Measurements from ENCODE around the gene KIAA1755. TPM values are rescaled to one million over a fixed set of nuclear protein-coding genes. Genes with fewer than 3 reads are reported as not detected.

Gene KIAA1755
- total RNA-seq, 1 experiment from 2014 or later: 0.17 TPM

DNA sequence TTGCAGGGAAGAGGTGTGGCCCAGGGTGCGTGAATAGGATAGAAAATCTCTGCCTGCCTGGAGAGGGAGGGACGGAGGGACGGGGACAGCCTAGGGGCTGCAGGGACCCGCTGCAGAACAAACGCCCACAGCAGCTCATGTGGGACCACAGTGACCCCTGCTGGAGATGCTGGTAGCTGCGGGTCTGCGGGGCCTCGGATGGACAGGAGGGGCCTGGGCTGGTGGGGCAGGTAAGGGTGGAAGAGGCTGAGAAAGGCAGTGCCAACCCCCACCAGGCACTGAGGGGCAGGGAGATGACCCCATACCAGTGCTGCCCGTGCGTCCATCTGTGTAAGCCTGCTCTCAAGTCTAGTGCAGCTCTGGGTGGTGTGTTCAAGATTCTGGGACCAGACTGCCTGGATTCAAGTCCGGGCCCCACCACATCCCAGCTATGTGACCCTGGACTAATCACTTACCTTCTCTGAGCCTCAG, 39.4 kb downstream of the KIAA1755 start:
- H3K27ac ChIP-seq (ENCODE audit: insufficient read length, low read depth, low read length): no peak overlapping the region
- H3K79me1 ChIP-seq (ENCODE audit: insufficient read depth, low read depth, low read length, poor library complexity, severe bottlenecking): no peaks in the 10 kb centered on the region
- no peaks in the 10 kb centered on the region for H3K23me2 ChIP-seq (ENCODE audit: insufficient read length, low read depth, low read length, poor library complexity, severe bottlenecking)
- H2AK5ac ChIP-seq (ENCODE audit: insufficient read length, low read length): no peak overlapping the region
- Mint-ChIP-seq H3K9me3 (no peaks in the 10 kb centered on the region; a peak in 1 of 5 replicates), H3K27me3 (ENCODE audit: low read depth) (peaks cover 11% of the 10 kb centered on the region), H3K4me1 (peaks cover 8 to 17% of the 10 kb centered on the region in 2 experiments), H3K4me3 (peak overlapping the region in 1 of 2 experiments; percentile 60; a peak in 1 of 5 replicates), H3K27ac (no peak overlapping the region; a peak in 1 of 7 replicates), H3K36me3 (ENCODE audit: insufficient read depth in 1 of 3, low read depth in 3 of 3) (no peaks in the 10 kb centered on the region)
- H4K8ac ChIP-seq (replicated peaks; ENCODE audit: insufficient read length, low read depth, low read length): no peak overlapping the region
- no peak overlapping the region for H2BK15ac ChIP-seq (ENCODE audit: low read depth, low read length)
- no peak overlapping the region for H2BK5ac ChIP-seq (ENCODE audit: insufficient read length, low read length)
- no peaks in the 10 kb centered on the region for H3K27me3 ChIP-seq (ENCODE audit: insufficient read depth, low read length)
- no peak overlapping the region for H2BK20ac ChIP-seq (ENCODE audit: low read depth, low read length, poor library complexity, severe bottlenecking)
- WGBS (ENCODE audit: extremely low coverage, insufficient read length, low lambda C conversion rate): no CpG with 5 or more reads among the region's 11 CpGs
- H2AFZ ChIP-seq (ENCODE audit: low read length): no peak overlapping the region
- H4K91ac ChIP-seq (ENCODE audit: insufficient read length, low read depth, low read length): no peak overlapping the region
- no peak overlapping the region for H3K9ac ChIP-seq (ENCODE audit: extremely low read depth, insufficient read length, low read length)
- H3K9me3 ChIP-seq (ENCODE audit: control insufficient read depth, low read depth, low read length): no peaks in the 10 kb centered on the region
- H2BK12ac ChIP-seq (ENCODE audit: insufficient read length, low read depth, low read length): no peak overlapping the region
- peak; percentile 89 for DNase-seq
- H3K4ac ChIP-seq (ENCODE audit: low read depth, low read length): no peak overlapping the region
- H3T11ph ChIP-seq (ENCODE audit: low read length): no peak overlapping the region
- TF ChIP-seq, protein P1, sequence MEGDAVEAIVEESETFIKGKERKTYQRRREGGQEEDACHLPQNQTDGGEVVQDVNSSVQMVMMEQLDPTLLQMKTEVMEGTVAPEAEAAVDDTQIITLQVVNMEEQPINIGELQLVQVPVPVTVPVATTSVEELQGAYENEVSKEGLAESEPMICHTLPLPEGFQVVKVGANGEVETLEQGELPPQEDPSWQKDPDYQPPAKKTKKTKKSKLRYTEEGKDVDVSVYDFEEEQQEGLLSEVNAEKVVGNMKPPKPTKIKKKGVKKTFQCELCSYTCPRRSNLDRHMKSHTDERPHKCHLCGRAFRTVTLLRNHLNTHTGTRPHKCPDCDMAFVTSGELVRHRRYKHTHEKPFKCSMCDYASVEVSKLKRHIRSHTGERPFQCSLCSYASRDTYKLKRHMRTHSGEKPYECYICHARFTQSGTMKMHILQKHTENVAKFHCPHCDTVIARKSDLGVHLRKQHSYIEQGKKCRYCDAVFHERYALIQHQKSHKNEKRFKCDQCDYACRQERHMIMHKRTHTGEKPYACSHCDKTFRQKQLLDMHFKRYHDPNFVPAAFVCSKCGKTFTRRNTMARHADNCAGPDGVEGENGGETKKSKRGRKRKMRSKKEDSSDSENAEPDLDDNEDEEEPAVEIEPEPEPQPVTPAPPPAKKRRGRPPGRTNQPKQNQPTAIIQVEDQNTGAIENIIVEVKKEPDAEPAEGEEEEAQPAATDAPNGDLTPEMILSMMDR (conservative IDR thresholded peaks at IDR 0.05): peak; percentile 93
- no peak overlapping the region for H3K18ac ChIP-seq (ENCODE audit: insufficient read length, low read depth, low read length)
- no peak overlapping the region for H3K14ac ChIP-seq (ENCODE audit: insufficient read depth, low read length)
- no peak overlapping the region for H2BK120ac ChIP-seq (ENCODE audit: low read depth, low read length, poor library complexity, severe bottlenecking)
- H4K20me1 ChIP-seq (ENCODE audit: control insufficient read depth, insufficient read depth, insufficient read length): no peaks in the 10 kb centered on the region
- H3K56ac ChIP-seq (ENCODE audit: insufficient read length, low read depth, low read length): no peak overlapping the region
- no peak overlapping the region for H3K23ac ChIP-seq (ENCODE audit: insufficient read length, low read depth, low read length)
- H4K5ac ChIP-seq (ENCODE audit: insufficient read length, low read depth, low read length): no peak overlapping the region
- no peaks in the 10 kb centered on the region for H3K79me2 ChIP-seq (ENCODE audit: insufficient read depth, low read length)
- H3K4me2 ChIP-seq (ENCODE audit: insufficient read depth, insufficient read length, low read length): no peak overlapping the region
- H3K4me1 ChIP-seq (ENCODE audit: insufficient read depth, low read length): no peaks in the 10 kb centered on the region

Measured in H9 (cell line).